HS-27A (cell line): ENCODE measurements around the gene ANP32A.

Experiments
- DNase-seq: peaks from one replicate; pipeline ENCODE4 v3.0.0-alpha.2; 2012; ENCODE audit warnings: low read depth, missing footprints

The ANP32A gene

DNA sequence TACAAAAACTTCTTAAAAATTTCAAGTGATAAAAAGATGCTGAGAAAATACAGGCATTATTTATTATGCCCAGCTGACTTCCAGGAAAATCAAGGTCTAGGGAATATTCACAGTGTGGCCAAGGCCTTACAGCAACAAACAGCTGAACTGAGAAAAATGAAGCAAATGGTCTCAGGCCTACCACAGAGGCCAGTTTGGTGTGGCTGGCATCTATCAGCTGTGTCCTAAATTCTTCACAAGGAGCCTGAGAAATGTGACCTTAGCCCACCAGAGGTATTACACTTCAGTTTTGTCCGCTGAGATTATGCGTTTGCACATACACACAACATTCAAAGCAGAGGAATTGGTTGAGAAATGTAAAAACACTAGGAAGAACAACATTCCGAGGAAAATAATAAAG is 77.4 kb downstream of the ANP32A start:
- DNase-seq: no peak

DNA sequence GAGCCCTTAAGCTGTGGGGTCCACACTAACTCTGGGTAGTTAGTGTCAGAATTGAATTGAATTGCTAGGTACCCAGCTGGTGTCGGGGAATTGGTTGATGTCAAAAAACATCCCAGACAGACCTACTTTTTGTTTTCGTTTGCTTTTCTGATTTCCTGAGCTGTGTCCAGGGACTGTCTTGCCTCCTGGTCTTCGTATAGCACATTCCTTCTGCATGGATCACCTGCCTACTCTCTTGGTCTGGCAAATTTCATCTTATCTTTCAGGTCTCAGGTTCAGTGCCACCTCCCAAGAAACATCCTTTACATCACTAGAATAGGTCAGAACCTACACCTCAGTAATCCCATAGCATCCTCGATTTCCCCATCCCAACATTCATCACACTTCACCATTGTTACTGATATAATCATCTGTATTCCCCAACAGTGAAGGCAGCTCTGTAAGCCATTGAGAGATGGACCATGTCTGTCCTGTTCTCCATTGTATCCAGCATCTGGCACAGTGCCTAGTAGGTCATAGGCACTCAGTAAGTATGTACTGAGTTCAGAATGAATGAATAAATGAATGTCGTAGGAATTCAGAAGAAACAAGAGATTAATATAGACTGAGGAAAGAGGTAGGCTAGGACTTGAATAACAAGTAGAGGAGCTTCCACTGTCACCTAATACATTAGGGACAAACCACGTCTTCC is 81.2 kb downstream of the ANP32A start:
- no peak for DNase-seq

DNA sequence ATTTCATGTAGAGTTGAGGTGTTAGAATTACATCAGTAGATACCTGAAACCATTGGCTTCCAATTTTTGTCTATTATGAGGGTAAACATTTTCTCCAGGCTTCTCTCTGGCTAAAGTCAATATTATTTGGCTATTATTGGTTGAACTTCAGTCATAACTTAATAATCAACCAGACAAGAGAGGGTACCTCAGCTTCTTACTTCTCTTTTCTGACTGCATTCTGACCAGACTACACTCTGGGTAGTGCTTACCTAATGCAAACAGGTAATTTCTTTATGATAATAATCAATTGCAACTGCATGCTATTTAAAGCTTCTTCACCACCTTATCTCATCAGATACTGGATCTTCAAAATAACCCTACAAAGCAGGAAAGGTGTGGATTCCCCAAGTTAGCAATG is 85.1 kb downstream of the ANP32A start:
- DNase-seq: no peak

DNA sequence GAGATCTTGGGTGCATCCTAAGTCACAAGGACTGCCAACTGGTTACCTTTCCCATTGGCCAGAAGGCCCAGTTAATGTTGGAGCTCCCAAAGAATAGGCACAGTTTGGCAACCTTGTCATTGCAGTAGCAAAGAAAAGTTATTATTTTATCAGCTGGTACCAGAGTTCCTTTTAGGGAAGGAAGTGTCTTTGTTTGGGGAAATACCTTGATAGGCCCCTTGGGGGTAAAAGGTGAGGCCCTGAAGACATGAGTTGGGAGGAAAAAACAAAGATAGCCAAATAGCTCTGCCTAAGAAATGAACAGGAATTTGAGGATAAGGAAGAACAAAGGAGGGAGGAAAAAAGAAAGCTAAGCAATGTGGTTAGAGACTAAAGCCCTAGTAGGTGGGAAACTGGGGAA is 85.8 kb downstream of the ANP32A start:
- no peak for DNase-seq

DNA sequence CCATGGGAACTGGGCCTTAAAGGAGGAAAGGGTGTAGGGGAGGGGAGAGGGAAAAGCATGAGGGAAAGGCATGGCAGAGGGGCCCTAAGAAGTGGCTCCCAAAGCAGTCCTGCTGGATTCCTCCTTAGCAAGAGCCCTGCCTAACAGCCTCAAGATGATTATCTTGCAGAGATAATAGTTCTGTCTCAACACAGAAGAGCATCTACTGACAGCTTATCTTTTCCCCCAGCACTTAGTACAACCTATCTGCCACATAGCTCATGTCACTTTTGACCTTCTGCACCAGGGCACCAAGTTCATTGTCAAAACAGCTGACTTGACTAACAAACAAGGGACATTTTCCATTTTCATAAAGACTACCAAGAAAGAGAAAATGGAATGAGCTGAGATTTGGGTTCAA is 86.3 kb downstream of the ANP32A start:
- no peak for DNase-seq

DNA sequence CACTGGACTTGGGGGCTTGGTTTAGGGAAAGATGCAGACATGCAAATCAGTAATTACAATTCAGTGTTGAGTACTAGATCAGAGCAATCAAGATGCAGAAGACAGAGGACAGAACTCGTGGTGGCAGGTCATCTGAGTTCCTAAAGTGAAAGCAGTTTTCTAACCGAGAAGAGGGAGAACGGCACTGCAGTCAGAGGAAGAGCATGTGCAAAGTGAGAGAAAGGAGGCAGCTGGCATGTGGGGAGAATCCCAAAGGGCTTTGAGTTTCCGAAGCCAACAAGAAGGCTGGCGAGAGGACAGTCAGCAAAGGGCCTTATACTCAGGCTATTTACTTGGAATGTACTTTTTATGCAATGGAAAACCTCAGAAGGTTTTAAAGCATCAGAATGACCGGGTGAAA is 87.0 kb downstream of the ANP32A start:
- no peak for DNase-seq

DNA sequence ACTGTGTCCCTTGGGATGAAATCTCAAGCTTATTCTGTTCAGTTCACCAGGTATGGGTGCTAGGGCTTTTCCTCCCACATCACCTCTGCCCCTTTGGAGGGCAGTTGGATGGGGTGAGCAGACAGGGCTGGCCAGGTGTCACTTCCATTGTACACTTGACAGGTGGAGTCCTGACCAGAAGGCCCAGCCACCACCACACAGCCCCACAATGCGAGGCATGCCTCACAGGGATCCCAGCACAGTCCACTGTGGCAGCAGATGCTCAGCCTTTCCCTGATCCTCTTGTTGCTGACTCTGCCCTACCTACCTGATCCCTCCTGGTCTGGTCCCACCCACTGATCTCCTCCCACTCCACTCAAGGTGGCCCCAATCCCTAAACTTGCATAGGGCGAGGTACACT is 88.2 kb downstream of the ANP32A start:
- DNase-seq: no peak

DNA sequence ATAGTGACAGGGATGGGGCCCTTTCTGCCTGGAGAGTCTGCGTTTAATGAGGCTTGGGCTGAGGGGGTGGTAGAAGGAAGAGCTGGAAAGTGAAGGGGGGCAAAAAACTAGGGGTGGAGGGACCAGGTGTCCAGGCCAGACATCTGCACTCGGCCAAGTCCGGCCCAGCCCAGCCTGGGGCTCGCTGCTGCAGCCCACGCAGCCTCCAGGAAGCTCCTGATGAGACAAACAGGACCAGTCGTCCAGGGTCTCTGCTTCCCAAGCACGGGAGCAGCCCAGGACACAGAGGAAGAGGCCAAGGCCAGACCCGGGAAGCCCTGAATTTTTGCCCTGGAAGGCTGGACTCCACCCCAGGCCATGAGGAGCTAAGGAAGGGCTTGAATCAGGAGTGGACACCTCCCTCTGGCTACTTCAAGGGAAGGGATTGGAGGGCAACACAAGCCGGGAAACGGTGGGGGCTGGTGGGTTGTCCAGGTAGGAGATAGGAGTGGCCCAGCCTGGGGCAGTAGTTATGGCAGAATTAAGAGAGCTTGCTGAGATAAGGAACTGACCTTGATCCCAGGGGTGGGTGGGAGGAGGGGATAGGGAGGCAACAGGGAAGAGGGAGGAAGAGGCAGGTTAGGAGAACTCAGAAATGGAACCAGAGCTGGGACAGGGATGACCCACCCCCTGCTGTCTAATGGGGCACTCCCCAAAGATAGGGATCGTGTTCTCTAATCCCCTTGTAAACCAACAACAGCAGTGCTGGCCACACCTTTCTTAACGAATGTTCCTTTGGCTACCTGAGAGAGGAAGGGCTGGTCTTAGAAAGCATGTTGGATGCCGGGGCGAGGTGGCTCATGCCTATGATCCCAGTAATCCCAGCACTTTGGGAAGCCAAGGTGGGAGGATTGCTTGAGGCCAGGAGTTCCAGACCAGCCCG is 89.5 kb downstream of the ANP32A start:
- no peak for DNase-seq

- DNase-seq: peak; percentile 19
Measured at GRCh38 chr15:68730471-68730919, 90.2 kb downstream of the ANP32A start.

GRCh38 chr15:68729789-68730411 is 90.8 kb downstream of the ANP32A start:
- no peak for DNase-seq
